SK-N-SH treated with all-trans-retinoic acid at 6 μM for 48 hours (cell line): Measurements from ENCODE around the gene SKAP2.

Source experiments
- ESRRG ChIP-seq: fragments of 250-450 bp; sonication (Bioruptor Pico); IDR thresholded peaks from 2 replicates; pipeline ENCODE4 v1.6.1; 2021; ENCODE audit warnings: mild to moderate bottlenecking
- POU6F1 ChIP-seq: fragments of 250-450 bp; sonication (Bioruptor Pico); IDR thresholded peaks from 2 replicates; pipeline ENCODE4 v1.8.0; 2021; ENCODE audit warnings: low read depth, mild to moderate bottlenecking, moderate library complexity, borderline replicate concordance
- TSHZ2 ChIP-seq: fragments of 250-450 bp; sonication (Bioruptor Pico); IDR thresholded peaks from 2 replicates; pipeline ENCODE4 v1.5.0; 2020; ENCODE audit warnings: mild to moderate bottlenecking, moderate library complexity
- ZC3H10 ChIP-seq: fragments of 250-450 bp; sonication (Bioruptor Pico); IDR thresholded peaks from 2 replicates; pipeline ENCODE4 v1.5.1; 2021; ENCODE audit warnings: mild to moderate bottlenecking, moderate library complexity
- ZFP3 ChIP-seq: fragments of 250-450 bp; sonication (Bioruptor Pico); IDR thresholded peaks from 2 replicates; pipeline ENCODE4 v1.5.0; 2020; ENCODE audit warnings: mild to moderate bottlenecking, moderate library complexity
- ZNF565 ChIP-seq: fragments of 450-650 bp; formaldehyde crosslinking; conservative IDR thresholded peaks from 2 replicates; pipeline ENCODE4 v1.5.0; 2020; ENCODE audit warnings: low read depth, mild to moderate bottlenecking, moderate library complexity
- ZNF8 ChIP-seq: fragments of 450-650 bp; formaldehyde crosslinking; IDR thresholded peaks from 2 replicates; pipeline ENCODE4 v1.5.0; 2020; ENCODE audit warnings: mild to moderate bottlenecking, moderate library complexity
- TF ChIP-seq, protein P1 (sequence below): fragments of 250-450 bp; sonication (Bioruptor Pico); IDR thresholded peaks from 2 replicates; pipeline ENCODE4 v1.8.0; 2020; ENCODE audit warnings: mild to moderate bottlenecking, moderate library complexity, borderline replicate concordance

DNA sequence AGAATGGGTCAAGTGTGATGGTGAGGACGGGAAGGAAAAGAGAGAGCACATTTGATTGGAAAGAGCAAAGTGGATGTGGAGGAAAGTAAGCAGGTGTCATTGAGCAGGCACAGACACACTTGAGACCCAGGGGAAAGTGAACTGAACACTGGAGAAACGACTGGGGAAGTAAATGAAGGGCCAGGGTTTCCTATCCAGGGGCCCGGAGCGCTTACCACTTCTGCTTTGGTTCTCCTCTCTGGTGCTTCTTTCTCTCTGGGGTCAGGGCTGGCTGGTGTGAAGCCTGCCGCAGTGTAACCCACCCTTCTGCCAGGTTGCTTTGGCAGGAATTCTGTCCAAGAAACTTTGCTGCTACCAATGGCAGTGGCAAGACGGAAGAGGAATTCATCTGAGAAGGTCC, 219.3 kb downstream of the SKAP2 start:
- TF ChIP-seq, protein P1, sequence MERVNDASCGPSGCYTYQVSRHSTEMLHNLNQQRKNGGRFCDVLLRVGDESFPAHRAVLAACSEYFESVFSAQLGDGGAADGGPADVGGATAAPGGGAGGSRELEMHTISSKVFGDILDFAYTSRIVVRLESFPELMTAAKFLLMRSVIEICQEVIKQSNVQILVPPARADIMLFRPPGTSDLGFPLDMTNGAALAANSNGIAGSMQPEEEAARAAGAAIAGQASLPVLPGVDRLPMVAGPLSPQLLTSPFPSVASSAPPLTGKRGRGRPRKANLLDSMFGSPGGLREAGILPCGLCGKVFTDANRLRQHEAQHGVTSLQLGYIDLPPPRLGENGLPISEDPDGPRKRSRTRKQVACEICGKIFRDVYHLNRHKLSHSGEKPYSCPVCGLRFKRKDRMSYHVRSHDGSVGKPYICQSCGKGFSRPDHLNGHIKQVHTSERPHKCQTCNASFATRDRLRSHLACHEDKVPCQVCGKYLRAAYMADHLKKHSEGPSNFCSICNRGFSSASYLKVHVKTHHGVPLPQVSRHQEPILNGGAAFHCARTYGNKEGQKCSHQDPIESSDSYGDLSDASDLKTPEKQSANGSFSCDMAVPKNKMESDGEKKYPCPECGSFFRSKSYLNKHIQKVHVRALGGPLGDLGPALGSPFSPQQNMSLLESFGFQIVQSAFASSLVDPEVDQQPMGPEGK: no peak
- TF ChIP-seq TSHZ2 (CRISPR knock-in tag) (no peak), ZFP3 (CRISPR knock-in tag) (no peak), ZNF565 (CRISPR knock-in tag) (no peak), ZC3H10 (CRISPR knock-in tag) (no peak), ESRRG (CRISPR knock-in tag) (no peak), ZNF8 (no peak), POU6F1 (CRISPR knock-in tag) (no peak)
